Measurements from ENCODE around the gene KCNQ1. TPM values are rescaled to one million over a fixed set of nuclear protein-coding genes. Genes with fewer than 3 reads are reported as not detected.

KCNQ1 gene
- total RNA-seq, 1 donor from 2014 or later = 2.7 TPM

GRCh38 chr11:2409611-2410468 is 35.0 kb upstream of the KCNQ1 start:
- Histone ChIP-seq H3K36me3 (no peaks in the 10 kb centered on the region), H3K4me1 (no peaks in the 10 kb centered on the region), H3K9me3 (no peaks in the 10 kb centered on the region), H3K27me3 (no peaks in the 10 kb centered on the region), H3K27ac (no peak overlapping the region), H3K4me3 (no peak overlapping the region)
- DNase-seq (ENCODE audit: extremely low spot score in 2 of 2) = no peak
- TF ChIP-seq, protein P1, sequence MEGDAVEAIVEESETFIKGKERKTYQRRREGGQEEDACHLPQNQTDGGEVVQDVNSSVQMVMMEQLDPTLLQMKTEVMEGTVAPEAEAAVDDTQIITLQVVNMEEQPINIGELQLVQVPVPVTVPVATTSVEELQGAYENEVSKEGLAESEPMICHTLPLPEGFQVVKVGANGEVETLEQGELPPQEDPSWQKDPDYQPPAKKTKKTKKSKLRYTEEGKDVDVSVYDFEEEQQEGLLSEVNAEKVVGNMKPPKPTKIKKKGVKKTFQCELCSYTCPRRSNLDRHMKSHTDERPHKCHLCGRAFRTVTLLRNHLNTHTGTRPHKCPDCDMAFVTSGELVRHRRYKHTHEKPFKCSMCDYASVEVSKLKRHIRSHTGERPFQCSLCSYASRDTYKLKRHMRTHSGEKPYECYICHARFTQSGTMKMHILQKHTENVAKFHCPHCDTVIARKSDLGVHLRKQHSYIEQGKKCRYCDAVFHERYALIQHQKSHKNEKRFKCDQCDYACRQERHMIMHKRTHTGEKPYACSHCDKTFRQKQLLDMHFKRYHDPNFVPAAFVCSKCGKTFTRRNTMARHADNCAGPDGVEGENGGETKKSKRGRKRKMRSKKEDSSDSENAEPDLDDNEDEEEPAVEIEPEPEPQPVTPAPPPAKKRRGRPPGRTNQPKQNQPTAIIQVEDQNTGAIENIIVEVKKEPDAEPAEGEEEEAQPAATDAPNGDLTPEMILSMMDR (IDR thresholded peaks at IDR 0.05) = no peak
- TF ChIP-seq POLR2A (IDR thresholded peaks at IDR 0.05) = no peak
- TF ChIP-seq POLR2AphosphoS5 (IDR thresholded peaks at IDR 0.05; ENCODE audit: insufficient read depth in 1 of 2, low read depth in 1 of 2) = no peak
- intact Hi-C loops (cut with DNase I) = no loop called here

DNA sequence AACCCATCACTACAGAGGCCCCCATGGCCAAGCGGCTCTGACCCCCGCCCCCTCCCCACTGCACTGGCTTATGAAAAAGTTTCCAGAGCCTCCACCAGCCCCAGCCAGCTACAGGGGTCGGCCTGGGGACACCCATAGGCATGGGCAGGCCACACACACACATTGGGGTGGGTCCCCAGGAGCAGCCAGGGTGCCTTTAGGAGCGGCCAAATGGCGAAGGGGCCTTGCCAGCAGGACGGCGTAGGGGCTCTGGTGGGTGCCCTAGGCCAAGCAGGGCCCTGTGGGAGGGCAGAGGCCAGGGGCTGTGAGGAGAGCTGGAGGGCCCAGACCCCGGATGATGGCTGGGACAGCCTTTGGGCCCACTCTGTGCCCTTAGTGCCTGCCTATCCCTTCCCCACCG is 34.2 kb upstream of the KCNQ1 start:
- intact Hi-C loops (cut with DNase I) = no loop called here
- no peak overlapping the region for H3K4me3 ChIP-seq

GRCh38 chr11:2411446-2412305 is 33.1 kb upstream of the KCNQ1 start:
- Histone ChIP-seq H3K9me3 (no peaks in the 10 kb centered on the region), H3K27ac (no peak overlapping the region), H3K27me3 (no peaks in the 10 kb centered on the region), H3K4me1 (no peaks in the 10 kb centered on the region), H3K36me3 (no peaks in the 10 kb centered on the region), H3K4me3 (no peak overlapping the region)
- no peak for DNase-seq (ENCODE audit: extremely low spot score in 2 of 2)
- intact Hi-C loops (cut with DNase I) = no loop called here
- TF ChIP-seq, protein P1 (IDR thresholded peaks at IDR 0.05) = no peak
- no peak for TF ChIP-seq POLR2A (IDR thresholded peaks at IDR 0.05)
- TF ChIP-seq POLR2AphosphoS5 (IDR thresholded peaks at IDR 0.05; ENCODE audit: insufficient read depth in 1 of 2, low read depth in 1 of 2) = no peak

More for the DNA sequence above, 34.2 kb upstream of the KCNQ1 start:
- no peak for DNase-seq (ENCODE audit: extremely low spot score in 2 of 2)
- no peaks in the 10 kb centered on the region for H3K4me1 ChIP-seq
- no peaks in the 10 kb centered on the region for H3K36me3 ChIP-seq
- no peak overlapping the region for H3K27ac ChIP-seq
- TF ChIP-seq, protein P1 (IDR thresholded peaks at IDR 0.05) = no peak
- TF ChIP-seq POLR2AphosphoS5 (IDR thresholded peaks at IDR 0.05; ENCODE audit: insufficient read depth in 1 of 2, low read depth in 1 of 2) (no peak), POLR2A (IDR thresholded peaks at IDR 0.05) (no peak)
- H3K9me3 ChIP-seq = no peaks in the 10 kb centered on the region
- no peaks in the 10 kb centered on the region for H3K27me3 ChIP-seq

DNA sequence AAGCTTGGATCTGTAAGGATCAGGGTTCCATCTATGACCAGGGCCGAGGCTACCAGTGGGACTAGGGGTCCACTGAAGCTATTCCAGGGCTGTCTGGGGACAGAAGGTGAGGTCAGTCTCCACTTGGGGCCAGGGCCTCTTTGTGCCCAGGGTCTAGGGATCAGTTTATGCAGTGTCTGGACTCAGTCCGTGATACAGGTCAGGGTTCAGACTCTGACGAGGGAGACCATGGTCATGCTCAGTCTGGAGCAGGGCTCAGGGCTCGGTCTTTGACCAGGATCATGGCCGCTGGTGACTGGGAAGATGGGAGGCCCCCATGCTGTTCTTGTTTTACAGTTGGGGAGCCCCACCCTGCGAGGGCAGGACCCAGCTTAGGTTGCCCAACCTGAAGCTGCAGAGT is 32.5 kb upstream of the KCNQ1 start:
- TF ChIP-seq POLR2A (IDR thresholded peaks at IDR 0.05) (no peak), POLR2AphosphoS5 (IDR thresholded peaks at IDR 0.05; ENCODE audit: insufficient read depth in 1 of 2, low read depth in 1 of 2) (no peak)
- TF ChIP-seq, protein P1 (IDR thresholded peaks at IDR 0.05) = no peak
- Histone ChIP-seq H3K9me3 (no peaks in the 10 kb centered on the region), H3K27me3 (no peaks in the 10 kb centered on the region), H3K27ac (no peak overlapping the region), H3K36me3 (no peaks in the 10 kb centered on the region), H3K4me3 (no peak overlapping the region), H3K4me1 (no peaks in the 10 kb centered on the region)
- no peak for DNase-seq (ENCODE audit: extremely low spot score in 2 of 2)
- intact Hi-C loops (cut with DNase I) = no loop called here
